ENCODE results near the gene ZNF277. TPM values are rescaled to one million over a fixed set of nuclear protein-coding genes. Genes with fewer than 3 reads are reported as not detected.

Gene ZNF277
- total RNA-seq, 4 donors from 2014 or later = 2.2 to 27.6 (median 24.1) TPM

DNA sequence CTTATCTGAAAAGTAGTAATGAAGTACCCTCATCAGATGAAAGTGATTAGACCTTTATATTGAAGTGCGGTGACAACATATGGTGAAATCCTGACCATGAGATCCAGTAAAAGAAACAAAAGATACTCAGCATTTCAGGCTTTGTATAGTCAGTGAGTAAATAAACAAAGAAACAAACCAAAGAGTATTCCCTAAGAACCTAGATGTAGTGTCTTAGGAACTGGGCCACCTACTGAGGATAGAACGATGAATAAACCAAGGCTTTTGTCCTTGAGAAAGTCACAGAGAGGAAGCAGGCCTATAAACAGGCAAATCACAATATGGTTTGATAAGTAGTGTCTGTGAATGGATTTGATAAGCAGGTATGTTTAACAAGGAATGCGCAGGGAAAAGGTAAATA lies 46.2 kb downstream of the ZNF277 start:
- intact Hi-C loops (cut with DNase I; ENCODE audit: low total_unique reads) = no loop called here
- no peaks in the 10 kb centered on the region for H3K36me3 ChIP-seq
- H3K27ac ChIP-seq = no peak overlapping the region
- in situ Hi-C loops (cut with MboI; ENCODE audit: low pct_ligation_motif_present in 1 of 4, low pct_unique_long_range_greater_than_20kb in 1 of 4, low sequenced_read_pairs in 3 of 4) = no loop called here
- peaks cover 0 to 5% (median 0%) of the 10 kb centered on the region in 4 donors for H3K4me1 ChIP-seq
- WGBS, 2 donors (ENCODE audit: low coverage in 1 of 2) = 72 to 96% methylated on average over 3 of the region's 3 CpGs
- DNase-seq = no peak
- H3K9me3 ChIP-seq = no peaks in the 10 kb centered on the region
- TF ChIP-seq POLR2AphosphoS5 (IDR thresholded peaks at IDR 0.05) = no peak
- TF ChIP-seq CTCF (IDR thresholded peaks at IDR 0.05) = no peak
- TF ChIP-seq EP300 (IDR thresholded peaks at IDR 0.05; ENCODE audit: low read depth) = no peak
- no peak for TF ChIP-seq POLR2A (IDR thresholded peaks at IDR 0.05)
- H3K4me3 ChIP-seq = no peak overlapping the region
- H3K27me3 ChIP-seq = no peaks in the 10 kb centered on the region

GRCh38 chr7:112254156-112254555 lies 47.7 kb downstream of the ZNF277 start:
- Histone ChIP-seq H3K27me3 (no peaks in the 10 kb centered on the region), H3K9me3 (no peaks in the 10 kb centered on the region), H3K27ac (no peak overlapping the region), H3K4me1 (peaks cover 0 to 5% (median 0%) of the 10 kb centered on the region in 4 donors), H3K36me3 (no peaks in the 10 kb centered on the region), H3K4me3 (no peak overlapping the region)
- TF ChIP-seq POLR2A (IDR thresholded peaks at IDR 0.05) (no peak), POLR2AphosphoS5 (IDR thresholded peaks at IDR 0.05) (no peak), CTCF (IDR thresholded peaks at IDR 0.05) (no peak), EP300 (IDR thresholded peaks at IDR 0.05; ENCODE audit: low read depth) (no peak)
- intact Hi-C loops (cut with DNase I; ENCODE audit: low total_unique reads) (no loop called here), in situ Hi-C loops (cut with MboI; ENCODE audit: low pct_ligation_motif_present in 1 of 4, low pct_unique_long_range_greater_than_20kb in 1 of 4, low sequenced_read_pairs in 3 of 4) (no loop called here)
- no peak for DNase-seq
- 63 to 65% methylated on average over 1 of the region's 1 CpG for WGBS, 2 donors (ENCODE audit: low coverage in 1 of 2)

DNA sequence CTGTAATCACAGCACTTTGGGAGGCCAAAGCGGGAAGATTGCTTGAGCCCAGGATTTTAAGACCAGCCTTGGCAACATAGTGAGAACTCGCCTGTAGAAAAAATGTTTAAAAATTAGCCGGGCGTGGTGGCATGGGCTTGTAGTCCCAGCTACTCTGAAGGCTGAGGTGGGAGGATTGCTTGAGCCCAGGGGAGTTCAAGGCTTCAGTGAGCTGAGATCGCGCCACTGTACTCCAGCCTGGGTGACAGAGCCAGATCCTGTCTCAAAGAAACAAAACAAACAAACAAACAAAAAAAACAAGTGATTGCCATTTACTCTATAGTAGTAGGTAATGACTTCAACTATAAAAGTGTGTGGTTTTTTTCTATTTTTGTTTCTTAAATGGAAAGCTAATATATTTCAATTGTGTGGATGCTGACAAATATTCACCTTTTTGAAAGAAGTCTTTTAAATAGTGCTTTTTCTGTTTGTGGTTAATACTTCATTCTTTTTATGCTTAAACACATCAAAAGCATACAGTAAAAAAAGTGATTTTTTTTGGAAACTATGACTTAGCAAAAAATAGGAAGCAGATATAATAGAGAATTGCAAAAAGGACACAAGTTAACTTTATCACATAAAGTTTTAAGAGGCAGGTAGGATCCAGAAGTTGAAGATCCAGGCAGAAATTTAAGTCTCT lies 48.4 kb downstream of the ZNF277 start:
- Histone ChIP-seq H3K9me3 (no peaks in the 10 kb centered on the region), H3K4me1 (peaks cover 0 to 5% (median 0%) of the 10 kb centered on the region in 4 donors), H3K4me3 (no peak overlapping the region), H3K27ac (no peak overlapping the region), H3K27me3 (no peaks in the 10 kb centered on the region), H3K36me3 (no peaks in the 10 kb centered on the region)
- WGBS, 2 donors (ENCODE audit: low coverage in 1 of 2) = 79 to 84% methylated on average over 6 of the region's 6 CpGs
- intact Hi-C loops (cut with DNase I; ENCODE audit: low total_unique reads) (no loop called here), in situ Hi-C loops (cut with MboI; ENCODE audit: low pct_ligation_motif_present in 1 of 4, low pct_unique_long_range_greater_than_20kb in 1 of 4, low sequenced_read_pairs in 3 of 4) (no loop called here)
- TF ChIP-seq POLR2AphosphoS5 (IDR thresholded peaks at IDR 0.05) (no peak), EP300 (IDR thresholded peaks at IDR 0.05; ENCODE audit: low read depth) (no peak), CTCF (IDR thresholded peaks at IDR 0.05) (no peak), POLR2A (IDR thresholded peaks at IDR 0.05) (no peak)
- DNase-seq = no peak

- Histone ChIP-seq H3K4me1 (peaks cover 0 to 5% (median 0%) of the 10 kb centered on the region in 4 donors), H3K4me3 (no peak overlapping the region), H3K27ac (no peak overlapping the region), H3K27me3 (no peaks in the 10 kb centered on the region), H3K9me3 (no peaks in the 10 kb centered on the region), H3K36me3 (no peaks in the 10 kb centered on the region)
- no peak for DNase-seq
- in situ Hi-C loops (cut with MboI; ENCODE audit: low pct_ligation_motif_present in 1 of 4, low pct_unique_long_range_greater_than_20kb in 1 of 4, low sequenced_read_pairs in 3 of 4) = no loop called here
- no peak for TF ChIP-seq POLR2AphosphoS5 (IDR thresholded peaks at IDR 0.05)
- no peak for TF ChIP-seq EP300 (IDR thresholded peaks at IDR 0.05; ENCODE audit: low read depth)
- TF ChIP-seq POLR2A (IDR thresholded peaks at IDR 0.05) = no peak
- TF ChIP-seq CTCF (IDR thresholded peaks at IDR 0.05) = no peak
- intact Hi-C loops (cut with DNase I; ENCODE audit: low total_unique reads) = no loop called here
These were observed 48.9 kb downstream of the ZNF277 start for GRCh38 chr7:112255388-112255720.

All from transverse colon (tissue), 4 donors.